ENCODE measurements around the gene CFAP410. TPM values are rescaled to one million over a fixed set of nuclear protein-coding genes. Genes with fewer than 3 reads are reported as not detected.

Gene CFAP410
- total and polyA plus RNA-seq, 2 of the 8 experiments (the other 6 are each of a cell fraction or from before 2014, with no cell fraction given) = 10.6 to 12.0 TPM

- no peak overlapping the region for H3K56ac ChIP-seq (replicated peaks; ENCODE audit: insufficient read length, low read depth, low read length)
- peaks cover 0 to 30% (median 1%) of the 10 kb centered on the region in 4 experiments; a peak in 2 of 8 replicates for H3K36me3 ChIP-seq (ENCODE audit: control insufficient read depth in 2 of 4, insufficient read depth in 4 of 4, low read length in 3 of 4)
- no peak overlapping the region for H3K9ac ChIP-seq (replicated peaks in 1 of 4; ENCODE audit: extremely low read depth in 1 of 4, low read depth in 3 of 4, low read length in 3 of 4)
- H3K79me2 ChIP-seq (ENCODE audit: control insufficient read depth in 1 of 2, insufficient read depth in 2 of 2, low read length in 2 of 2) = no peaks in the 10 kb centered on the region
- no peak overlapping the region for H3K23ac ChIP-seq (ENCODE audit: insufficient read length)
- no peak overlapping the region for H2BK20ac ChIP-seq (ENCODE audit: low read length)
- no peak overlapping the region for H3K4me3 ChIP-seq (ENCODE audit: extremely low read depth in 1 of 4, insufficient read depth in 2 of 4, low read depth in 3 of 4, low read length in 4 of 4)
- H4K5ac ChIP-seq (ENCODE audit: insufficient read length, low read depth, low read length) = no peak overlapping the region
- no peak overlapping the region for H2AK5ac ChIP-seq (ENCODE audit: low read depth, low read length)
- DNase-seq (ENCODE audit: low read depth in 1 of 2, low spot score in 2 of 2) (no peak), FAIRE-seq (no peak)
- no peak overlapping the region for H2BK15ac ChIP-seq (ENCODE audit: low read length)
- WGBS, 2 experiments (ENCODE audit: extremely low coverage in 1 of 2, insufficient coverage in 1 of 2, insufficient read length in 1 of 2, insufficient replicate concordance in 2 of 2, low coverage in 1 of 2, low lambda C conversion rate in 2 of 2, missing lambda C conversion rate in 1 of 2) = 90% methylated on average over 7 of the region's 13 CpGs; no CpG with 5 or more reads in 1 of the 2 experiments
- H2AFZ ChIP-seq (ENCODE audit: low read length) = no peak overlapping the region
- H3K27ac ChIP-seq (ENCODE audit: low read depth, low read length) = no peak overlapping the region
- POLR2A ChIA-PET (ENCODE audit: partially characterized antibody) = interaction anchor here (1.4 to 1.7 kb wide), 2 partner anchors 11 to 12 kb away, joined by 4 to 7 read pairs; no protein-coding TSS in a partner anchor
- H3K27me3 ChIP-seq (replicated peaks in 1 of 4; ENCODE audit: control insufficient read depth in 3 of 4, extremely low read depth in 1 of 4, insufficient read depth in 3 of 4, low read length in 3 of 4) = no peaks in the 10 kb centered on the region
- CTCF ChIA-PET (ENCODE audit: partially characterized antibody) = no interaction called here
- no peak overlapping the region for H4K8ac ChIP-seq (ENCODE audit: extremely low read depth, insufficient read depth, low read length)
- H3K4me1 ChIP-seq (replicated peaks in 1 of 4; ENCODE audit: control insufficient read depth in 3 of 4, insufficient read depth in 4 of 4, low read length in 3 of 4) = no peaks in the 10 kb centered on the region
- no peaks in the 10 kb centered on the region for H3K9me3 ChIP-seq (ENCODE audit: insufficient read depth in 2 of 2, low read depth in 1 of 2, low read length in 1 of 2)
- peaks cover 0 to 3% of the 10 kb centered on the region in 2 experiments for H4K20me1 ChIP-seq (replicated peaks in 1 of 2; ENCODE audit: control insufficient read depth in 1 of 2, insufficient read depth in 2 of 2, low read length in 2 of 2)
- H3K4ac ChIP-seq (replicated peaks; ENCODE audit: insufficient read length, low read depth, low read length) = no peak overlapping the region
- no peak overlapping the region for H4K91ac ChIP-seq (replicated peaks; ENCODE audit: insufficient read length, low read length)
- no peak overlapping the region for H2BK12ac ChIP-seq (ENCODE audit: low read depth, low read length)
- no peaks in the 10 kb centered on the region for H3K23me2 ChIP-seq (ENCODE audit: low read depth, low read length)
- H3K14ac ChIP-seq (ENCODE audit: insufficient read length) = no peak overlapping the region
- H2BK5ac ChIP-seq (ENCODE audit: low read depth, low read length) = no peak overlapping the region
- no peak overlapping the region for H3K4me2 ChIP-seq (ENCODE audit: insufficient read depth in 1 of 2, low read depth in 2 of 2, low read length in 2 of 2)
- H2BK120ac ChIP-seq (replicated peaks; ENCODE audit: low read depth, low read length) = no peak overlapping the region
- H3K79me1 ChIP-seq (ENCODE audit: low read depth, low read length) = no peaks in the 10 kb centered on the region
- H3K18ac ChIP-seq (ENCODE audit: extremely low read depth, low read length) = no peak overlapping the region
- no peak for TF ChIP-seq SIX5 (IDR thresholded peaks at IDR 0.05; ENCODE audit: low read depth, low read length)
- no peak for TF ChIP-seq KDM4A (IDR thresholded peaks at IDR 0.05; ENCODE audit: low read depth, low read length, severe bottlenecking)
- TF ChIP-seq CBX8 (IDR thresholded peaks at IDR 0.05; ENCODE audit: borderline replicate concordance, low read depth, low read length) = no peak
- no peak for TF ChIP-seq JUND (IDR thresholded peaks at IDR 0.05; ENCODE audit: low read length)
- TF ChIP-seq SAP30 (IDR thresholded peaks at IDR 0.05; ENCODE audit: insufficient read depth, insufficient replicate concordance, low read length) = no peak
- no peak for TF ChIP-seq E2F6 (IDR thresholded peaks at IDR 0.05)
- TF ChIP-seq BACH1 (IDR thresholded peaks at IDR 0.05; ENCODE audit: low read length) = no peak
- TF ChIP-seq MAFK (IDR thresholded peaks at IDR 0.05; ENCODE audit: low read depth, low read length) = no peak
- no peak for TF ChIP-seq RXRA (IDR thresholded peaks at IDR 0.05; ENCODE audit: insufficient read depth, low read depth, low read length)
- no peak for TF ChIP-seq ZNF274 (IDR thresholded peaks at IDR 0.05; ENCODE audit: borderline replicate concordance, extremely low read depth, low read length)
- no peak for TF ChIP-seq SP4 (IDR thresholded peaks at IDR 0.05; ENCODE audit: low read length)
- TF ChIP-seq YY1 (IDR thresholded peaks at IDR 0.05; ENCODE audit: low read depth, low read length) = no peak
- TF ChIP-seq TEAD4 (IDR thresholded peaks at IDR 0.05; ENCODE audit: low read depth, low read length) = no peak
- TF ChIP-seq CREB1 (IDR thresholded peaks at IDR 0.05) = no peak
- no peak for TF ChIP-seq CTBP2 (IDR thresholded peaks at IDR 0.05; ENCODE audit: borderline replicate concordance, insufficient read depth, insufficient read length, low read length)
These were observed 12.9 kb downstream of the CFAP410 start for GRCh38 chr21:44326272-44326647.

All from H1 (cell line).